AML-193 (cell line): Measurements from ENCODE around the gene GRIK1.
"Not testable (repeated sequence)": the region's sequence is repeated elsewhere in the genome, so short reads cannot be mapped to it uniquely, and the experiment has no call there.

ENCODE experiments used
- DNase-seq, 2 experiments: peaks; one replicate each; lab custom pipeline; 2025; lab: John Stamatoyannopoulos, UW

GRIK1 gene

GRCh38 chr21:29610779-29611360, 328.9 kb downstream of the GRIK1 start:
- DNase-seq = no peak

GRCh38 chr21:29606613-29607012, 333.2 kb downstream of the GRIK1 start:
- no peak for DNase-seq

DNA sequence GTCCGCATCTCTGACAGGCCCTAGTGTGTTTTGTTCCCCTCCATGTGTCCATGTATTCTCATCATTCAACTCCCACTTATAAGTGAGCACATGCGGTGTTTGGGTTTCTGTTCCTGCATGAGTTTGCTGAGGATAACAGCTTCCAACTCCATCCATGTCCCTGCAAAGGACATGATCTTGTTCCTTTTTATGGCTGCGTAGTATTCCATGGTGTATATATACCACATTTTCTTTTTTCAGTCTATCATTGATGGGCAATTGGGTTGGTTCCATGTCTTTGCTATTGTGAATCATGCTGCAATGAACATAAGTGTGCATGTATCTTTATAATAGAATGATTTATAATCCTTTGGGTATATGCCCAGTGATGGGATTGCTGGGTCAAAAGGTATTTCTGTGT, 334.6 kb downstream of the GRIK1 start:
- DNase-seq = not testable (repeated sequence)

- no peak for DNase-seq
Observed at GRCh38 chr21:29604076-29604475, 335.7 kb downstream of the GRIK1 start.

GRCh38 chr21:29601047-29601446, 338.7 kb downstream of the GRIK1 start:
- DNase-seq = no peak

GRCh38 chr21:29586696-29587095, 353.1 kb downstream of the GRIK1 start:
- no peak for DNase-seq

DNA sequence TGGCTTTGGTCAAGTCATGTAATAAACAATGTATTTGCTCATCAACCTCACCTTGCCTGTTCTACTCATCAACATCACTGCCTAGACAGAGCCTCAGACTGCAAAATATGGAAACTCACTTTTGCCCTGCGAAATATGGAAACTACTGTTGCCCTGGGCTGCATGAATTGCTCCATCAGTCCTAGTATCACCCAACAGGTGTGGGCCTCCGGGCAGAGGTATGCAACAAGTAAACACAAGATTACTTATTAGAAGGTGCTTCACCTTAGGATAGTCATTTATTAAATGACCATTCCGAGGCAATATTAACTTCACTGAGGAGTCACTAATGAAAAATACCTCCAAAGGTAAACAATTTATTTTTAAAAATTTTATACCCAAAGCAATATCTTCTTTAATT, 354.3 kb downstream of the GRIK1 start:
- no peak for DNase-seq

- DNase-seq = no peak
Observed at GRCh38 chr21:29583424-29583924, 356.3 kb downstream of the GRIK1 start.

DNA sequence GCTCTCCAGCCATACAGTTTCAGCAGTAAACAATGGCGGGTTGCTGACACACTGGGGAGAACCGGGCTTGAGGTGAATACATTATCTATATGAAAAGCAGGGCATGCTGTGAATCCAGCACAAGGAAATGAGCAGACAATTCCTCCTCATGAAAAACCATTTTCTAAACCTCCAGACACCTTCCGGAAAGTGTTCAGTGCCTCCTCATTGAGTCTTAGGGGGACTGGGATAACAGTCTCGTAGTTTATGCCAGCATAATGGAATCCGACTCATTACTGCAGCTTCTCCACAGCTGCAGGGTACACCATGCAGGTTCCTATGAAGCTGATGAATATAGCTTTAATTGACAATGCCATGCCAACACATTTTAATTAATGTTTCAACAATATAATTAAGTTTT, 356.9 kb downstream of the GRIK1 start:
- DNase-seq = no peak

- no peak for DNase-seq
Observed at GRCh38 chr21:29581393-29581792, 358.4 kb downstream of the GRIK1 start.

- DNase-seq = no peak
Observed at GRCh38 chr21:29580732-29581285, 359.0 kb downstream of the GRIK1 start.

- no peak for DNase-seq
Observed at GRCh38 chr21:29578306-29578705, 361.5 kb downstream of the GRIK1 start.

GRCh38 chr21:29571949-29572348, 367.8 kb downstream of the GRIK1 start:
- DNase-seq = no peak

GRCh38 chr21:29568020-29568697, 371.6 kb downstream of the GRIK1 start:
- no peak for DNase-seq

DNA sequence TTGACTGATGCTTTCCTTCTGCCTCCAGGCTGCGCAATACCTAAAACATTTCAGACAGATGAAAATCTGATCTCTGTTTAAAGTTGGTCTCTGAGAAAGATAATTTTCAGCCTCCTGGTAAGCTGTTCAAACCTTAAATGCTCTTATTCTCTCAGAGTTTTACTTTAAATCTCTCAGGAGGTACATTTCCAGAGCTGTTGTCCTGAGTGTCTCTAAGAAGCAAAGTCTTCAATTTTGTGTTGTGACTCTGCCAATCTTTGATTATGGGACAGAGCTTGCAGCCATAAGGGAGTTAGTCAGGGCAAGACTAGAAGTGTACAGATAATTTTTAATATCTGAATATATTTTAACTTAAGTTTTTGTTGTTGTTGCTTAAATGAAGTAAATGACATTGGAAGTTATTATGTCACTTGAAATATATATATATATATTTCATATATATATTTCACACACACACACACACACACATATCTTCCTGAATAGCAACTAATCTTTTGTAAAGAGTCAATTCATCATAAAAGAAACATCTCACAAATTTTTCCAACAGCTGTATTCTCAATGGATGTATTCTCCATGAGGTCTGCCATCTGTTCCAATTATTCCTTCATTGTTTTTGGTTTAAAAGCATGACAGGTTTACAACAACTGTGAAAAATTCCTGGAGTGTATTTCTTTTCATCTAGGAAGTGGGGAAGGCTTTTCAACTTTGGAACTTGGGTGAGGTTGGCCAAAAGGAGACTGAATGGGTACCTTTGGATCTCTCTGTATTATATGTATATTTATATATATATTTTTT, 381.7 kb downstream of the GRIK1 start:
- DNase-seq = no peak

DNA sequence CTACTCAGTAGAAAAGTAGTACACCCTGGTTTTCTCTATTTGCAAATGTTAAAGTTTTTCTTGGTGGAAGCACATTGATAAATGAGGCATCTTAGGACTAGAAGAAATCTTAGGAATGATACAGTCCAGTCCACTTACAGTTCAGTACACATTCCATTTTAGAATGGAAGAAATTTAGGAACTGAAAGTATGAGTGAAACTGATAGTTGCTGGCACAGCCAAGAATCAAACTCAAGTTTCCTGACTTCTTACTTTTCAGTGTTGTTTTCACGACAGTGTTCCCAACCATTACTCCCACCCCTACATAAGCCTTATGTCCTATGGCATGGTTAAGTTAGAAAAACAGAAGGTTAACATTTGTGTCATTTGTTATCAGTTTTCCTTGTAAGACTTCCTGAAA, 382.6 kb downstream of the GRIK1 start:
- DNase-seq = no peak

DNA sequence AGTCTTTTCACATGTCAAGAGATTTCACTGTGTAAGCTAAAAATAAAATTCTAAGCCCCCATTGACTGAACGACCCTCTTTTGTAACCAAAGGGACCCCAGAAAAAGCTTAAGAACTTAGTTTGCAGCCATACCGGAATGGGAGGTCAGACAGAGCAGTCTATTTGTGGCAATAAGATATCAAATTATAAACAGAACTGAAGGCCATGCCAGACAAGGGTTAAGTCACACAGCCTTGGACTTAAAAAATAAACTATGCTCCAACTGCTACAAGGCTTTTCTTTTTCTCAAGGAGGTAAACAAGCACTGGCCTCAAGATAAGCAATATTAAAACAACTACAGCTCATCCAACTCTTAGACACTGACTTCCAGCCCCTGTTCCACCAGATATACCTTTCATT, 384.2 kb downstream of the GRIK1 start:
- no peak for DNase-seq

DNA sequence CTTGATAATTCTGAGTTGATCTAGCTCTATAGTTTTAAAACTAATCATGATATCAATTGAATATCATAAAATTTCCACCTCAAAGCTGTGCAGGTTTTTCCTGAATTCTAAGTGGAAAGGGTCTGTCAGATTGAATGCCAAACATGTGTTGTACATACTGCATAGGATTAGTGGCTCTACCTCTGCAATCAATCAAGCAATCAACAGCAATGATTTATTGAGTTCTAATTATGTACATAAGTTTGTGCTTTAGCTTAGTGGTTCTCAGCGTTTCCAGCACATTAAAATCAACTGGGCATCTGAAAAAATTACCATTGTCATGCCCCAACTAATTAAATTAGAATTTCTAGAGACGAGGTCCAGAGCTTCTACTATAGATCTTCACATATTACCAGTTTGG, 389.6 kb downstream of the GRIK1 start:
- no peak for DNase-seq

GRCh38 chr21:29549614-29550013, 390.2 kb downstream of the GRIK1 start:
- no peak for DNase-seq

GRCh38 chr21:29547998-29548397, 391.8 kb downstream of the GRIK1 start:
- DNase-seq = no peak

DNA sequence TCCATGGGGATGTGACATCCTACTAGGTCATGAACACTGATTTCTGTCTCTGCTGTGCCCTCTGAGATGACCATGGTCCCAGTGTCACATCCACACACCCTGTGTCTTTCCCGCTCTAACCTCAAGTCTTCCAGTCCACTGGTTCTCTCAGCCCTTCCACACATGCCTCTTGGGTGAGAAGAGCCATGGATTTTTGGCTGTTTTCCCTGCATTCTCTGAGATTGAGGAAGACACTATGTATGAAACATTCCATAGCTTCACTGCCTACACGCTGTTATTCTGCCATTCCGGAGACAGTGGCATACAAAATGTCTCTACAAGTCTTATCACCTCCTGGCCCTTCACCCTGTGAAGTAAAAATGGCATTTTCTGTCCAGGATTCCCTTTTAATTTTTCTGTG, 393.7 kb downstream of the GRIK1 start:
- DNase-seq = no peak

DNA sequence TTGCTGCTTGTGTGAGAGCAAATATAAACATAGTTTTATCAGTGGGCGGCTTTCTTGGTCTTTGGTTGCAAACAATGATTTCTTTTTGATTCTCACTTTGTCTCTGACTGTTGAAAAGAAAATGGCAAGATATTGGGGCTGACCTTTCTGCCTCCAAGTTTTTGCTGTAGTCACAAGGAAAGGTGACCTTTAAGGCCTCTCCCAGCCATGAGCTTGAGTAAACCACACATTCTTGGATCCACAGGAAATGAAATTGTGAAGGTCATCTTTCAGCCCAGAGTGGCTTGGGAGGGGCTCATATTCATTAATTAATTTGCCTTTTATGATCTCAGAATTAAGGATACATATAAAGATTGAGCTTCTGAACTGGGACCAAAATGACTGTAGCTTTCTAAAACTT, 399.5 kb downstream of the GRIK1 start:
- no peak for DNase-seq

DNA sequence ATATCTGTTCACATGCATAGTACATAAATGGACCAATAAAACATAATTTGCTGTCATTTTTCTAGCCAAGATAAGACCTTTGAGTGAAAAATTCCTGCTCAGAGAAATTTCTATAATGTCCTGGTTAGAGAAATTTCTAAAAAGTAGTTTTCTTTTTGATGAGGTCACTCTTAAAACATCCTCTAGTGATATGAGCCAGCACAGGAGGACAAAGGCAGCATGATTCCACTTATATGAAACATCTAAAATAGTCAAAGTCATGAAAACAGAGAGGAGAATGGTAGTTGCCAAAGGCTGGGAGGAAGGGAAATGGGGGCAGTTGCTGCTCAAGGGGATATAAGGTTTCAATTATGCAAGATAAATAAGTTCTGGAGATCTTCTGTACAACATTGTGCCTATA, 401.7 kb downstream of the GRIK1 start:
- no peak for DNase-seq
